Ramos (cell line): ENCODE measurements around the gene KRTAP27-1.

Source experiments
- in situ Hi-C: fragments of 300-500 bp; cut with MboI; formaldehyde crosslinking; loops from one replicate; pipeline ENCODE4 v1.14.3; 2022; ENCODE audit warnings: low sequenced_read_pairs; ENCODE audit not compliant: unreplicated experiment

Gene KRTAP27-1

GRCh38 chr21:30337276-30337744, at the start of gene KRTAP27-1:
TSS of gene KRTAP27-1 (minus strand) at chr21:30337694. CDS start at chr21:30337668, 26 bp downstream.
- in situ Hi-C loops: loop anchor here (25.0 kb wide), 1 partner anchor 750 kb away; no protein-coding TSS in a partner anchor

GRCh38 chr21:30382201-30382600, 44.7 kb upstream of the KRTAP27-1 start:
- in situ Hi-C loops: no loop called here

DNA sequence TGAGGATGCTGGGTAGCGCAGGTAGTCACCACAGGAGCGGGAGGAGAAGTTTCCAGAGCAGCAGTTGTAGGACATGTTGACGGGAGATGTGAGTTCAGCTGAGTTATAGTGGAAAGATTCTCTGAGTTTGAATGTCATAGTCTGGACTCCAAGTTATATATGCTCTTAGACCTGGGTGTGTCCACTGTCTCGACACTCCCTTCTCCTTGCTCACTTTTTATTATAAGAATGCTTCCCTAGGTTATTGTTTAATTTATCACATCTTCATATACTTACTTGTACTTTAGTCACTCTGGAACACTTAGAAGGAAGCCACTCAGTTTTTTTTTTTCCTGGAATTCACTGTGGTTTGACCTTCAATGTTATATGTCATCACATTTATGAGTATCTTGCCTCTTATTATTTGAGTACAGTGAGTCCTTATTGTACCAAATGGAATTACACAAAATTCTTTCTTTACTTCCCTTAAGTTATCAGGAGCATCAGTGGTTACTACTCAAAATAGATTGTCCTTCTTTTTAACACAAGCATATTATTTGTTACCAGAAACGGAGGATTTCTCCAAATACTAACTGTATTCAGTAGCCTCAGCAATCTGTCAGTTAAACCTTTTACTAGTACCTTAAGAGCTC, 34.8 kb upstream of the KRTAP27-1 start, which contains the start of gene KRTAP13-2:
TSS of gene KRTAP13-2 (minus strand) at position 133 of the 632 bp plus-strand sequence. CDS start at position 75, 58 bp downstream.
- in situ Hi-C loops: no loop called here

- in situ Hi-C loops: no loop called here
These were observed 18.4 kb upstream of the KRTAP27-1 start for GRCh38 chr21:30355906-30356305.

- in situ Hi-C loops: no loop called here
These were observed 17.0 kb upstream of the KRTAP27-1 start for GRCh38 chr21:30354308-30355005.

GRCh38 chr21:30351534-30351933, 14.0 kb upstream of the KRTAP27-1 start:
- in situ Hi-C loops: no loop called here

DNA sequence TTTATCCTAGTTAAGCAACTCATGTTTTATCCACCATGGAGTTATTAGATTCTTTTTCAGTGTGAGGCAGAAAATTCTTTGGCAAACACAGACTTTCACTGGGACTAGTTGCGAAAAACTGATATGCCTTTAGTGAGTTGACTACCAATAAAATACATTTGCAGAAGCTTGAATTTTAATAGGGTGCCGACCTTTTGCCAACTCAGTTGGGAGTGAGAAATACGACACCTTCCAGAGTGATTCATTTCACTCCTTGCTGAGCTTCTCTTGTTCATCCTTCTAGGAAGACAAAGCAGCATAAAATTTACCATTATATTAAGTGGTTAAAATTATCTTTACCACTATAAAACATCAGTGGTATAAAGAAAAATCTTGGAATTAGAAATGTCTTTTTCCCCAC, 12.1 kb upstream of the KRTAP27-1 start:
- in situ Hi-C loops: loop anchor here (25.0 kb wide), 1 partner anchor 738 kb away; no protein-coding TSS in a partner anchor

DNA sequence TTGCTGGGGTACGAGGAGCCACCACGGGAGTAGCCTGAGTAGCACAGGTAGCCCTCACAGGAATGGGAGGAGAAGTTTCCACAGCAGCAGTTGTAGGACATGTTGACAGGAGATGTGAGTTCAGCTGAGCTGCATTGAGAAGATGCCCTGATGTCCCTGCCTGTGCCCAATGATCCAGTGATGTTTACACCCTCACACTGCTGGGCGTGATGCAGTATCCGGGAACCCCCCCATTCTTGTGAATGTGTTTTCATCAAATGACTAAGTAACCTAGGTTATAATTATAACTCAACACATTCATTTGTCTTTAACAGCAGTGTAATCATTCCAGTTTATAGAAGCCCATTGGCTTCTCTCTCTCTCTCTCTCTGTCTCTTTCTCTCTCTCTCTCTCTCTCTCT, 11.0 kb upstream of the KRTAP27-1 start, which contains the start of gene KRTAP23-1:
TSS of gene KRTAP23-1 (minus strand) at position 101 of the 400 bp plus-strand sequence. CDS start at position 101, 0 bp downstream.
- in situ Hi-C loops: loop anchor here (25.0 kb wide), 1 partner anchor 739 kb away; no protein-coding TSS in a partner anchor

DNA sequence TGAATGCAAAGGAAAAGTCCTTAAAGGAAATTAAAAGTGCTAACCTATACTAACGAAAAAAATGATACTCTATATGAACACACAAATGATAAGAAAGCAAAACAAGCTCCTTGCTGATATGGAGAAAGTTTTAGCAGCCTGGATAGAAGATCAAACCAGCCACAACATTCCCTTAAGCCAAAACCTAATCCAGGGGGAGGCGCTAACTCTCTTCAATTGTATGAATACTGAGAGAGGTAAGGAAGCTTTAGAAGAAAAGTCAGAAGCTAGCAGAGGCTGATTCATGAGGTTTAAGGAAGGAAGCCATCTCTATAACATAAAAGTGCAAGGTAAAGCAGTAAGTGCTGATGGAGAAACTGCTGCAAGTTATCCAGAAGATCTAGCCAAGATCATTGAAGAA, 7.5 kb upstream of the KRTAP27-1 start:
- in situ Hi-C loops: loop anchor here (25.0 kb wide), 1 partner anchor 742 kb away; no protein-coding TSS in a partner anchor

- in situ Hi-C loops: loop anchor here (25.0 kb wide), 1 partner anchor 746 kb away; no protein-coding TSS in a partner anchor
These were observed 3.5 kb upstream of the KRTAP27-1 start for GRCh38 chr21:30340714-30341573.

GRCh38 chr21:30338717-30339116, 1.2 kb upstream of the KRTAP27-1 start:
- in situ Hi-C loops: loop anchor here (25.0 kb wide), 1 partner anchor 749 kb away; no protein-coding TSS in a partner anchor

DNA sequence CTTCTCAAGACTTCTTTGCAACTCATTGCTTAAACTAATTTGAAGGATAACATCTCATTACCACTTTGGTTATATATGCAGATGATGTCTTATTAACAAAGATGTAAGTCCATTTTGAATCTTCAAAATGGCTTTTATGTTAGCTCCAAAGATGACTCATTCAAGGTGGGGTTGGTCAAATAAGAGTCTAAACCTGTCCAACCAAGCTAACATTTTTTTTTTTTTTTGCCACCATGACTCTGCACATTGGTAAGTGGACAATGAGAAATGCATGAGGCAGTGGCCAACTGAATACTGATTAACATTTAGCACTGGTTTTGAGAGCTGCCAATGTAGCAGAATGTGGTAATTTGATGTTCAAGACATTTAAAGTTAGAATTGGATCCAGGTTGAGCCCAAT, 278 bp upstream of the KRTAP27-1 start:
- in situ Hi-C loops: loop anchor here (25.0 kb wide), 1 partner anchor 750 kb away; no protein-coding TSS in a partner anchor

DNA sequence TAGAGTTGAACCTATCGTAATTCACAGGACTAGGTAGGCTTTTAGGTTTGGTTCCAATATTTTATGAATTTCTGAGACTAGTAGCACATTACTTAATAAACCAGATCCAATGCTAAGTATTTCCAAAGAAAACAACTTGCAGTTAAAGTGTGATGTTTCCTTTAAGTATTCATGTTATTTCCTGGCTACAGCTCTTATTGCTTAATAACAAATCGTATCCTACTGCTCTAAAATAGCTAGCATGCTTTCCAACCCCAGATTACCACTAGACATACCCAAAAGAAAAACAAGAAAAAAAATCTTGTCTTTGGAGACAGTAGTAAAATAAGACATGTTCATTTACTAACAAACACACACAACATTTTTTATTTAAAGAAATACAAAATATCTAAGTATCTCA, 898 bp downstream of the KRTAP27-1 start:
- in situ Hi-C loops: loop anchor here (25.0 kb wide), 1 partner anchor 751 kb away; no protein-coding TSS in a partner anchor

- in situ Hi-C loops: loop anchor here (25.0 kb wide), 1 partner anchor 754 kb away; no protein-coding TSS in a partner anchor
These were observed 3.8 kb downstream of the KRTAP27-1 start for GRCh38 chr21:30333736-30334135.

DNA sequence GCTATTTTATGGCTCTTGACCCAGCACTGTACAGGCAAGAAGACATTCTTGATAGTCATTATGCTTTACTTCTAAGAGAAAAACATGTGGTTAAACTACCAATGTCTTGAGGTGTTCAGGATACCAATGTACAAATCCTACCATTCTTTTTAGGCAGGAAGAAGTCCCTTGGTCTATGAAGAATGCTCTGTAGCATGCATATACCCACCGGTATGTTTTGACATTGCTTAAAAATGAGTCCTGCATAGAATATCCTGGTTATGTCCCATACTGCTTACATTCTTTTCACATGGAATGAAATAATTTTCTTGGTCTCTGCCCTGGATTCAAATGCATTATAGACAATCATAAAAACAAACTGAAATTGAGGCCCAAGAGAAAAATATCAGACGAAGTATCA, 4.8 kb downstream of the KRTAP27-1 start:
- in situ Hi-C loops: loop anchor here (25.0 kb wide), 1 partner anchor 755 kb away; no protein-coding TSS in a partner anchor

DNA sequence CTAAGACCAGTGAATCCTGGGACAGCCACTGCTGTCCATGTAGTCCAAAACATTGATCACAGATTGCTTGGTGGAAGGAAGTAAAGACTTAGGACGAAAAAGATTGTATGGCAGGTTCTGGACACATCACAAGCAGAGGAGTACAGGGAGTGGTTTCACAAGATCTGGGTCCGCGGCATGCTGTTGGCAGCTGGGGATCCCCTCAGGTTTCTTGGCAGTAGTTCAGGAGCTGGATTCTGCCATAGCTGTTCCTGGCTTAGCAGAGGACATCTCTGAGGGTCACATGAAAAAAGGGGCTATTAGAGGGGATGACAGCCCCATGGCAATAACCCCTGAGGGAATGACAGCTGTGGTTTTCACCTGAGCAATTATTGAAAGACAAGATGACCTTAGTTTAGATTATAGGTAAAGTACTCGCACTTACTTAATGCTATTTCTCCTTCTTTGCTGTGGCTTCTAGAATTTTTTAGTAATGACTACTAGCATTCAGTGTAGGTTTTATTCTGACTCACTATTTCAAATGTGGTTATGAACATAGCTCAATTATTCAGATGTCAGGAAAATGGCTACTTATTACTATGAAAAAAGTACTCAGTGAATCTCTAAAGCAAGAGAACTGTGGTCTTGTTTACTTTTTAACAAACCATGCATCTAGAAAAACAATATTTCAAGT, 8.2 kb downstream of the KRTAP27-1 start:
- in situ Hi-C loops: loop anchor here (25.0 kb wide), 1 partner anchor 758 kb away; no protein-coding TSS in a partner anchor

DNA sequence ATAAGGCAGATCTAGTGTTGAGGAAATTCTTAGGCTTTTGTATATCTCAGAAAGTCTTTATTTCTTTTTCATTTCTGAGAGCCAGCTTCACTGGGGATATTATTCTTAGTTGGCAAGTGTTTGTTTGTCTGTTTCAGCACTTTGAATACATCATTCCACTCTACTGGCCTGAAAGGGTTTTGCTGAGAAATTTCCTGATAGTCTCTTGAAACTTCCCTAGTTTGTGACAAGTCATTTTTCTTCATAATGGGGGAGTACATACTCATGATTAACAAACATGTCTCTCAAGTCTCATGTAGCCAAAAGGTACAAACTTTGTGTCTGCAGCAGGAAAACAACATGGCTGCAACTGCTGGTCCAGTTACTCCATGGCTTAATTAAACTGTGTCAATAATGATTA, 11.1 kb downstream of the KRTAP27-1 start:
- in situ Hi-C loops: loop anchor here (25.0 kb wide), 1 partner anchor 761 kb away; no protein-coding TSS in a partner anchor

GRCh38 chr21:30320215-30320614, 17.3 kb downstream of the KRTAP27-1 start, which contains the start of gene KRTAP26-1:
TSS of gene KRTAP26-1 (minus strand) at chr21:30320315. CDS start at chr21:30320035, 280 bp downstream.
- in situ Hi-C loops: no loop called here

DNA sequence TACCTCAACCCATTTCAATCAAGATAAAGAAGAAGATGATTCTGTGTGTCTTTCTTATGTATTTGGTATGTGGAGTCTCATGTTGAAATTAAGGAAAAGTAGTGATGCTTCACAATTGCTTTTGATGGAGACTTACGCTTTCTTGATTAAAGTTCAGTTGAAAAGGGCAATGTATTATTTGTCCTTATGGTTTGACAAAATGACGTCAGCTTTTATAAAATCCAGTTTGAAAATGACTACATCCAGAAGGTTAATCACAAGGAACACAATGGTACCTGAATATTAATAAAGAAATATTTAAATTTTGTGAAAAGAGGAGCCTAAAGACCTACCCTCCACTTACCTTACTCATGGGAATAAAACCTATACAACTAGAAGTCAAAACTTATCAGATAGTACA, 21.8 kb downstream of the KRTAP27-1 start:
- in situ Hi-C loops: no loop called here
